GM19351 (cell line): ENCODE results near the gene NBEAL1.
A peak's percentile ranks its signal among the peaks of the same experiment; 100 is the strongest.
"Not testable (repeated sequence)": the region's sequence is repeated elsewhere in the genome, so short reads cannot be mapped to it uniquely, and the experiment has no call there.

ENCODE experiments used
- ATAC-seq: cut with Tn5 transposase; IDR thresholded peaks from one replicate; pipeline ENCODE4 v1.9.1; 2021; ENCODE audit warnings: mild to moderate bottlenecking, moderate library complexity; ENCODE audit not compliant: unreplicated experiment

NBEAL1 gene

DNA sequence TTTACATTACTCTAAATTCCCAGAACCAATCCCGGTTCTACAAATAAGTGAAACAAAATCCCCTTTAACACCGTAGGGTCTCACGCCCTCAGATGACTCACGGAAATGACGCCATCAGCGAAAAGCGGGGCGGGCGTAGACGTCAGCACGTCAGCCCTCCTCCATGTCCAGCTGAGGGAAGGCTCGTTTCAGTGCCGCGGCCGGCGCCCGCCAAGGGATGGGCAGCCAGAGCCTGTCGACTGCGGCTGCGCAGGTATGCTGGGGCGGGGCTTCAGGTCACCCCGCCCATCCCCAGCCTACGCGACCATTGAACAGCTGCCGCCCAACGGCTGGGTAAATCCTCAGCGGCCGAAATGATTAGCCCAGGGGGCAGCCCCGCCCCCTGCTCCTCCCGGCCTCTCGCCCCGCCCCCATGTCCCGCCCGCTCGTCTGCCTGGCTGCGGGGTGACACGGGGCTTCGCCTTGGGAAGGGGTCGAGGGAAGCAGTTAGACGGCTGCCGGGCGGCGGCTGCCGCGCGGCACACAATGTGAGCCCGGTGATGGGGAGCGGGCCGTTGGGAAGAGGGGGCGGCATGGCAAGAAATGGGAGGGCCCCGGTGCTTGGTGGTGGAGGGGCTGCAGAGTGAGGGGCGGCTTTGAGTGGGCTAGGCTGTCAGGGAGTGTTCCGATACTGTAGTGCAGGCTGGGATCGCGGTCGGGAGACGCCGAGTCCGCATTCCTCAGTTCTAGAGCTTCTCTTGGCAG lies at the start of gene NBEAL1:
NBEAL1 (plus strand) TSS at position 420 of the 744 bp plus-strand sequence. CDS start 1,510 bp downstream, outside the sequence.
- peak; percentile 97 for ATAC-seq

- ATAC-seq = no peak
Observed at GRCh38 chr2:202965810-202966460, 48.7 kb upstream of the NBEAL1 start.

- ATAC-seq = not testable (repeated sequence)
Observed at GRCh38 chr2:202969404-202969803, 45.3 kb upstream of the NBEAL1 start.

DNA sequence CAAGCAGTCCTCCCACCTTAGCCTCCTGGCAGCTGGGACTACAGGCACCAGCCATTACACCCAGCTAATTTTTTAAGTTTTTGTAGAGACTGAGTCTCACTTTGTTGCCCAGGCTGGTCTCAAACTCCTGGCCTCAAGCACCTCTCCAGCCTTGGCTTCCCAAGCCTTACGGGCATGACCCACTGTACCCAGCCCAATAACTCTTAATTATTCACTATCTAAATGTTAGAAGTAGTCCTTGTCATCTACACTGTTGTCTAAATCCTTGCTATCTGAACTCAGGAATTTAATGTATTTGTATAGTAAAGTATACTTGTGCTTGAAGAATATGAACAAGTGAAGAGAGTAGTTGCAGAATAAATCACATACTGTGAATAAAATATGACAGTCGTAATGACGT lies 37.9 kb upstream of the NBEAL1 start:
- no peak for ATAC-seq

DNA sequence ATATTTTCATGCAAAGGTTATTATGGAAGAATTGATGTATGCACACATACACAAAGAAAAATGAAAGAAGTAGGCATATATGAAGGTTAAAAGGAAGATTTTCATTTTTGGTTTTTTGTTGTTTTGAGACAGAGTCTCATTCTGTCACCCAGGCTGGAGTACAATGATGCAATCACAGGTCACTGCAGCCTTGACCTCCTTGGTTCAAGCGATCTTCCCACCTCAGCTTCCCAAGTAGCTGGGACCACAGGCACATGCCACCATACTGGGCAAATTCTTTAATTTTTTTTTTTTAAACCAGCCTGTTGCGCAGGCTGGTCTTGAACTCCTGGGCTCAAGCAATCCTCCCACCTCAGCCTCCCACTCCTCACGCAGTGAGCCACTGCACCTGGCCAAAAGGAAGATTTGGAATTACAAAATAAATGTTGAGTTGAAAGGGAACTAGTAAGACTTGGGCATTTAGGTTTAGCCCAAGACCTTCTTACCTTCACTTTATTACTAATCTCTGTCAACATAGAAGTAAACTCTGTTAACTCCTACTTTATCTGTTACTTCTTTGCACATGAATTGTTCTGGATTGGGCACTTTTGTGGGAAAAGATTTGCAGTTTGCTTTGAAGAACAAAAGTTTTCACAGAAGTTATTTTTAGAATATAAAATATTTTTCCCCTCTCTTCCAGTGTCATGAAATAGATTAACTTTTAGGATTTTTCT lies 31.7 kb upstream of the NBEAL1 start:
- ATAC-seq = no peak

- no peak for ATAC-seq
Observed at GRCh38 chr2:202989749-202990148, 24.9 kb upstream of the NBEAL1 start.

DNA sequence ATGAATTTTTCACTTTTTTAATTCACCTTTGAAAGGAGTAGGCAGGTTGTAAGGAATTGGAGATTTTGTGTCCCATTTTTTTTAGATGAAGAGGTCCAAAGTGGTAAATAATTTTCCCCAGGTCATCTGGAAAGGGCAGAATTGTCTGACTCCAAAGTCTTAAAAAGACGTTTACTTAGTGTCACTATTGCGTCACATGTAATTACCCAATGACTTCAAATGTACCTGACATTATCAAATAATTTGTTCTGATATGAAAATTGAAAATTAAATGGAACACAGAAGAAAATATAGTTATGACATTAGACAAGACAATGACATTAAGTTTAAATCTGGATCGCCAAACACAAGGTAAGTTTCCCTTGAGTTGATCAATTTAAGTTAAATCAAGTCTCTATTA lies 24.2 kb upstream of the NBEAL1 start:
- ATAC-seq = no peak

DNA sequence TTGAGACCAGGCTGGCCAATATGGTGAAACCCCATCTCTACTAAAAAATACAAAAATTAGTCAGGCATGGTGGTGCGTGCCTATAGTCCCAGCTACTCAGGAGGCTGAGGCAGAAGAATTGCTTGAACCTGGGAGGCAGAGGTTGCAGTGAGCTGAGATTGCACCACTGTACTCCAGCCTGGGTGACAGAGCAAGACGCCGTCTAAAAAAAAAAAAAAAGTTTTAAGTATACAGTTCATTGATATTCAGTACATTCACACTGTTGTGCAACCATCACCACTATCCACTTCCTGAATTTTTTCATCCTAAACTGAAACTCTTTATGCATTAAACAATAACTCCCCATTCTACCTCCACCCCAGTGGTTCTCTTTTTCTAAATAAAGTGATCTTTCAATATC lies 17.6 kb upstream of the NBEAL1 start:
- ATAC-seq = not testable (repeated sequence)

- no peak for ATAC-seq
Observed at GRCh38 chr2:203002054-203002821, 12.4 kb upstream of the NBEAL1 start.

DNA sequence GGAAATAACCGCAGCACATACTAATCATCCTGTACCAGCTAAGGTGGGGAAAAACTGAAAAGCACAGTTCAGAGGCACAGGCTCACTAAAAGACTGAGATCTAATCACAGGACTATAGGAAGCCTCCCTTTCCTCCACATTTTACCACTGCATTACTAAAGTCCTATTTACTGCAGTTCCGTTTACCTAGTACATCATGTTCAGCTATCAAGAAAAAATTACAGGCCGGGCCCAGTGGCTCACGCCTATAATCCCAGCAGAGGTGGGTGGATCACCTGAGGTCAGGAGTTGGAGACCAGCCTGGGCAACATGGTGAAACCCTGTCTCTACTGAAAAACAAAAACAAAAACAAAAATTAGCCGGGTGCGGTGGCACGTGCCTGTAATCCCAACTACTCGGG lies 11.0 kb upstream of the NBEAL1 start:
- ATAC-seq = no peak

DNA sequence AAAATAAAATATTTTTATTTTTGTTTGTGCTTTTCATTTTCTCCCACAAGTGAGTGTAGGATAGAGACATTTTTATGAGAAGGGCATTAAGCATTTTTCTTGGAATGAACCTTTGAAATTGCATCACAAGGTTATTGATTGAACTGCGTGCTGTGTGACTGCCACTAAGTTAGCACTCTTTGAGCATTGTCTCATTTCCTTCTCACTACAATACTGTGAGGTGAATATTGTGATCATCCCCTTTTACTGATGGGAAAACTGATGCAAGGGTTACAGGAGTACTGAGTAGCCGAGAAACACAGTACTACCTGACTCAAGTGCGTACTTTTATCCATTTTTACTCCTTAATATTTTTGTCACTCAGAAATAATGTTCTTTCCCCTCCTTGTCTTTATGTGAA lies 2.0 kb downstream of the NBEAL1 start:
- ATAC-seq = no peak

DNA sequence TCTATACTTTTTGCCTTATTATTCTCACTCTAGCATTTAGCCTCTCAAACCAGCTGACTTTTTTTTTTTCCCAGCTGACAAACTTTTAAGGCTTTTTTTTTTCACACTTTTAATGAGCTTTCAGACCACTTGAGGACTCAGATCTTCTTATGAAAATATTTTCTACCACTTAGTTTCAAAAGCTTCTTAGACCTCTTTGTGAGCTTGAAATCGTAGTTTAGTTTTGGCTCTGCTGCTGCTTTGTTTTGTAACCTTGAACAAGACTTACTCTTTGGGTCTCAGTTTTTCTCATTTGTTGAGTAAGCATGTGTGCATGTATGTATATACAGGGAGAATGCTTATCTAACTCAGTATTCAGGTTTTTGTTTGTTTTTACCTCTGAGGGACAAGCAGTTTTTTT lies 3.5 kb downstream of the NBEAL1 start:
- no peak for ATAC-seq

DNA sequence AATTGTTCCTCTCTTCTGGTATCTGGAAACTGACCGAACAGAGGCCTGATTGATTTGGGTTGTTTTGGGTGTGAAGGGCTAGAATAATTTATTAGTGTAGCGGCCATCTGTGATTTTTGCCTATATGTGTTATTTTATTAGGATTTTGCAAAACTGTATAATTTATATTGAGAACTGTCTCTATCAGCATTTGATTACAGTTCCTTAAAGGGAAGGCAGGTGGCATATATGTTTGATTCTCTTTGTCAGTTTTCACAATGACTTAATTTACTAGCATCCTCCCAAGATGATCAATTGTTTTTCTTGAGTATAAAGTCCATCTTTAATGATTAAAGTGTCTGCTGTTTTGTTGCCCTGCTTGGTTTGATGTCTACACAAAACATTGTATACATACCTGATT lies 4.5 kb downstream of the NBEAL1 start:
- ATAC-seq = no peak

DNA sequence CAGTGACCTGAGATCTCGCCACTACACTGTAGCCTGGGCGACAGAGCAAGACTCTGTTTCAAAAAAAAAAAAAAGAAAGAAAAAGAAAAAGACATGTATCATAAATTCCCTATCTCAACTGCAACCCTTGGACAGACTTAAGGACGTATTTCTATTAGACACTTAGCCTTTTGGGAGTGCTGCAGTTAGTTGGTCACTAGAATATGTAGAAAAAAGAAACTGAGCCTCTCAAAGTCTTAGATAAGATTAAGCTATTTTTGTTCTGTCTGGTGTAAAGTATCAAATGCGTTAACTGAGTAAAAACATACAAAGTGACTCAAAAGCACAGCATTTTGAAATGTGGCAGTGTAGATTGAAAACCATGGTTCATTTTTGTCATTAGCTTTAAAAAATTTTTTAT lies 7.3 kb downstream of the NBEAL1 start:
- no peak for ATAC-seq

GRCh38 chr2:203022751-203023150 lies 8.1 kb downstream of the NBEAL1 start:
- no peak for ATAC-seq

DNA sequence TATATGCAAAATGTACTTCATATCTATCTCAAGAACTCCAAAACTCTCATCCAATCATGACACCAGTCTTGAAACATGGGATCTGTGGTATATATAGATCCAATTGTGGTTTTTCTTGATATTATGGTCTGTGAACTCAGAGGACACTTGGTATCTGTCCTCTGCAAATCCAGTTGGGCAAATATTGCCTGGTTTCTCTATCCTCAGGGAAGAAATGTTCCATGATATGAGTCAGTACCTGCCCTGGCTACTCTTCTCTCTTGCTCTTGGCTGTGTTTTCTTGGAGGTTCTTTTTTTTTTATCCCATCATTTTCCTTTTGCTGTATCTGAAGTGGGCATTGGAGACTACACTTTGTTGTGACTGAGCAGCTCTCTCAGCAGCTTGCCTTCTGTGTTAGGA lies 10.9 kb downstream of the NBEAL1 start:
- no peak for ATAC-seq

DNA sequence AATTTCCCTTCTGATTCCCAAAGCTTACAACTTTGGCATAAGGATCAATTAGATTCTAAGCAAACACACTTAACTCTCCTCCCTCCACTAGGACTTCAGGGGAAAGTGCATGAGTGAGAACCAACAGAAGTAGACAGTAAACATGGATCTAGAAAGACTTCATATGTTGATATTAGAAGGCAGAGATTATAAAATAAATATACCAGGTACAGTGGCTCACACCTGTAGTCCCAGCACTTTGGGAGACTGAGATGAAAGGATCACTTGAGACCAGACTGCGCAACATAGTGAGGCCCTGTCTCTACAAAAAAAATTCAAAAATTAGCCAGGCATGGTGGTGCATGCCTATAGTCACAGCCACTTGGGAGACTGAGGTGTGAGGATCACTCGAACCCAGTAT lies 15.9 kb downstream of the NBEAL1 start:
- ATAC-seq = no peak

- no peak for ATAC-seq
Observed at GRCh38 chr2:203030991-203031390, 16.3 kb downstream of the NBEAL1 start.

DNA sequence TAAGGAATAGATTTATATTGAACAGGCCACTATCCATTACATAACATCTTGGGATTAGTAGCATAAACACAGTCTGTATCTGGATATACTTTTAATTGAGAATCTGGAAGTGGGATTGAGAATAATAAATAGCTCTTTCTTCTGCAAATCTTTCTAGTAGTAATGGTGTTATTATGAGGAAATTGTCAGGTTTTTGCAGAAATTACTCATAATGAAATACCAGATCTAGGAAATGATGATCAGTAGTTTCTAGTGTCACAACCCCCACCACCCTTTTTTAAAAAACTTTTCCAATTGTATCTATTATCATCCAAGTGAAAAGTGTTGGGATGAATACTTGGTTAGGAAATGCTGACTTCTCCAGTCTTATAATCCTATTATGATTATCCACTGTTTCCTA lies 18.7 kb downstream of the NBEAL1 start:
- ATAC-seq = no peak

- ATAC-seq = no peak
Observed at GRCh38 chr2:203035879-203036470, 21.3 kb downstream of the NBEAL1 start.

GRCh38 chr2:203037026-203037425 lies 22.4 kb downstream of the NBEAL1 start:
- no peak for ATAC-seq
